GM21737 (cell line): ENCODE measurements around the gene VMO1.

Experiments used
- ATAC-seq: cut with Tn5 transposase; IDR thresholded peaks from one replicate; pipeline ENCODE4 v1.9.1; 2021; ENCODE audit warnings: mild to moderate bottlenecking, moderate library complexity; ENCODE audit not compliant: unreplicated experiment

VMO1 gene

GRCh38 chr17:4764595-4764994 is 21.6 kb downstream of the VMO1 start:
- no peak for ATAC-seq

DNA sequence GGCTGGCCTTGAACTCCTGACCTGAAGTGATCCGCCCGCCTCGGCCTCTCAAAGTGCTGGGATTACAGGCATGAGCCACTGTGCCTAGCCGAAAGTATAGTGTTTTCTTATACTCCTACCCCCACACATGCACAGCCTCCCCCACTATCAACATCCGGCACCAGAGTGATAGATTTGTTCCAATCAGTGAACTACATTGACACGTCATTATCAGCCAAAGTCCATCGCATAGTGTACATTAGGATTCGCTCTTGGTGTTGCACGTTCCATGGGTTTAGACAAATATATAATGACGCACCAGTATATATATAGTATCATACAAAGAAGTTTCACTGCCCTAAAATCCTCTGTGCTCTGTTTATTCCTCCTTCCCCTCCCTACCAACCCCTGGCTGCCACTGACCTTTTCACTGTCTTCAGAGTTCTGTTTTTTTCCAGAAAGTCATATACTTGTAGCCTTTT is 26.4 kb downstream of the VMO1 start:
- no peak for ATAC-seq

DNA sequence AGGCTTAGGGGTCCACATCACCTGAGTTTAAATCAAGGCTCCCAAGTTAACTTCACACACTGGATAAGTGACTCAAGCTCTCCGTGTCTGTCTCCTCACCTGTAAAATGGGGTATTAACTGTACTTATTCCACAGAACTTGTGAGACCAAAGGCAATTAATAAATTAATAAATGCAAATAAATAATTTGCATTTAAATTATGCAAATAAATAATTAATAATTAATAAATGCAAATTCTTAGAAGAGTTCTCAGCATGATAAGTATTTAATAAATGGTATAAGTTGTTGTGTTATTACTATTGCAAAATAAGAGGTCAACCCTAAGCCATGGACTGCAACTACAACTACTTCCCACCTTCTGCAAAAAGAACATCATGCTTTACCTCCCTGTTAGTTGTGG is 32.8 kb downstream of the VMO1 start:
- ATAC-seq, result no peak

DNA sequence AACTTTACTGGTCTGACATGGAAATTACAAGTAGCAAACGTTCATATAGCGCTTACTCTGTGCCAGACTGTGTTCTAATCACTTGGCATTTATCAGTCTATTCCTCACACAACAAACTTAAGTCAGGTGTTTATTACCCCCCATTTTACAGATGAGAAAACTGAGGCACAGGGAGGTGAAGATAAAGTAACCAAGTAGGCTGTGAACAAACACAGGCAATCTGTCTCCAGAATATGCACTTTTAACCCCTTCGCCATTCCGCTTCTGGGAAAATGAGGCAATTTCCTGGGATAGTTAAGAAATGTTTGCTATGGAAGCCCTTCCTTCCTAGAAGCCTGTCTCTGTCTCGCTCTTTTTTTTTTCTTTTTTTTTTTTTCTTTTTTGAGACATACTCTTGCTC is 34.2 kb downstream of the VMO1 start:
- no peak for ATAC-seq

GRCh38 chr17:4750606-4751005 is 35.6 kb downstream of the VMO1 start:
- no peak for ATAC-seq

DNA sequence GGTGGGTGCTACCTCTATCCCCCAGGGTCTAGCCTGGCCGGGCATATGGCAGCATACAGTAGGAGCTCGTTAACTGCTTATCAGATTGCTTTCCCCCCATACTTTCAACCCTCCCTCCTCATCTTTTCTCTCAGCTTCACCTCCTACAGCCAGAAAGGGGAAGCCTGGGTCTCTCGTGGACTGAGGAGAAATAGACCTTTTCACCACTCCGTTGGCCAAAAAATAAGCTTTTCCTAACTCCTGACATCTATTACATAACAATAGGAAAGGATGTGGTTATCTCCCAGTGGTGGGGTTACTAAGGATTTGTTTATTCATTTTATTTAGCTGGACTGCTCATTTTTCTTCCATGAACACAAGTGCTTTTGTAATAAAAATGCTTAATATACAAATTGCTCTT is 37.5 kb downstream of the VMO1 start:
- ATAC-seq, result no peak

- no peak for ATAC-seq
These were observed 38.3 kb downstream of the VMO1 start for GRCh38 chr17:4747847-4748246.

GRCh38 chr17:4744999-4745969 is 40.9 kb downstream of the VMO1 start:
- no peak for ATAC-seq

DNA sequence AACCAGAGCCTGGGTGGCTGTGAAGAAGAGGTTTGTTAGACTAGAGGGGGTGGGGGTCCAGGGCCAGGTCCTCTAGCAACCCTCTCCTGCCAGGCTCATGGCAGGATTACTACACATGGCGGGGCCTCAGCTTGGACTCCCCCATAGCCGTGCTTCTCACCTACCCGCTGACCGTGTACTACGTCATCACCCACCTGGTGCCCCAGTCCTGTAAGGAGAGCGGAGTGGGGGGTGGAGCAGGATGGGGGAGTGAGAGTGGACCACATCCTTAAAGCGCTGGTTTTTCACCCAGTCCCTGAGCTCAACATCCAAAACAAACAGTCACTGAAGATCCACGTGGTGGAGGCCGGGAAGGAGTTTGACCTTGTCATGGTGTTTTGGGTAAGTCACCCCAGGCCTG is 42.3 kb downstream of the VMO1 start:
- no peak for ATAC-seq

DNA sequence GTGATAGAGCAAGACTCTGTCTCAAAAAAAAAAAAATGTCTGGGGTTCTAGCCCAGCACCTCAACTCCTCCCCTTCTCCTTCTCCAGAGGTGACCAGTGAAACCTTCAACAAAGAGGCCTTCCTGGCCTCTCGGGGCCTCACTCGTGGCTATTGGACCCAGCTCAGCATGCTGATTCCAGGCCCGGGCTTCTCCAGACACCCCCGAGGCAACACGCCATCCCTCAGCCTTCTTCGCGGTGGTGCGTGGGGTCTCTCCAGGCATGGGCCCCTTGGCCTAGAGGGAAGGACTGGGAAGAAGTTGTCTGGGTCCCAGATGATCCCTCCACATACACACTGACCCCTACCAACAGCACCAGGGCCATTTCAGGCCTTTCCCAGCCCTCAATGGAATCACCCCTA is 42.9 kb downstream of the VMO1 start:
- ATAC-seq, result no peak

GRCh38 chr17:4742629-4743028 is 43.5 kb downstream of the VMO1 start:
- ATAC-seq, result no peak

DNA sequence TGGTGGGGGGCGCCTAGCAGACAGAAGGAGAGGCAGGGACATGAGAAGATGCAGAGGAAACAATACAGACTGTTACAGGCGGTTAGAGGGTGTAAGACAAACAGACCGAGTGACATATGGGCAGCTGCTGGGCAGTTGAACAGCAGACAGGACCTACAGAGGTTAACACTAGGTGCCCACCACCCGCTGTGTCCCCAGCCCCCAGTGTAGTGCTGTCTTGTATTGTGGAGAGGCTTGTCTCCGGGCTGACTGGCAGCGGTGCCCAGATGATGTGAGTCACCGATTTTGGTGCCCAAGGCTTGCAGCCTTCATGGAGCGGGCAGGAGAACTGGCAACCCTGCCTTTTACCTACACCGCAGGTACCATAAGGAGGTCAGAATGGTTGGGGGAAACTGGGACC is 44.0 kb downstream of the VMO1 start:
- no peak for ATAC-seq

DNA sequence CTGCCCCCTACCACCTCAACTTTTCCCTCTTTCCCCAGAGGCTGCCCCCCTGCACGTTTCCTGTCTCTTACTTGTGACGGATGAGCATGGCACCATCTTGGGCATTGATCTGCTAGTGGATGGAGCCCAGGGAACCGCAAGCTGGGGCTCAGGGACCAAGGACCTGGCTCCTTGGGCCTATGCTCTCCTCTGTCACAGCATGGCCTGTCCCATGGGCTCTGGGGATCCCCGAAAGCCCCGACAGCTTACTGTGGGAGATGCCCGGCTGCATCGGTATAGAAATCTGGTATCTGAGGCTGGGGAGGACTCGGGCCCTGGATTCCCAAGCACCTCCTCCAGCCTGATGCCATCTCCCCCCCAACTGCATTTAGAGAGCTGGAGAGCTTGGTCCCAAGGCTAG is 44.6 kb downstream of the VMO1 start:
- ATAC-seq, result no peak

DNA sequence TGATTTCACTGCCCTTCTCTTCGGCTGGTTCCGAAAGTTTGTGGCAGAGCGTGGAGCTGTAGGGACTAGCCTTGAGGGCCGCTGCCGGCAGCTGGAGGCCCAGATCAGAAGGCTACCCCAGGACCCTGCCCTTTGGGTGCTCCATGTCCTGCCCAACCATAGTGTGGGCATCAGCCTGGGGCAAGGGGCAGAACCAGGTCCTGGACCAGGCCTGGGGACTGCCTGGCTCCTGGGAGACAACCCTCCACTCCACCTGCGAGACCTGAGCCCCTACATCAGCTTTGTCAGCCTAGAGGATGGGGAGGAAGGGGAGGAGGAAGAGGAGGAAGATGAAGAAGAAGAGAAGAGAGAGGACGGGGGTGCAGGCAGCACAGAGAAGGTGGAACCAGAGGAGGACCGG is 45.6 kb downstream of the VMO1 start:
- no peak for ATAC-seq

DNA sequence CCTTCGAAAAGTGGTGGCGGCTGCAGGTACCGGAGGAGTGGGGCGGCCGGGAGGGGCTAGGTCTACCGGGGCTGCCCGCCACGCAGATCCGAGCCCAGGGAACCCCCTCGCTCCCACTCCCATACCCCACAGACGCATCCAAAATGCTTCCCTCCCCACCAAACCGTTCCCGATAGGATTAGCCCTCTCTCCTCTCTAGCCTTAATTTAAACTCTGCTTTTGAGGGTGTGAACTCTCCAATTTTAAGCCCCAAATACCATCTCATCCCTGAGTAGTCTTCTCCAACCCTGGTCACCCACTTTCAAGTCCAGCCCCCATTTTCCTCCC is 46.2 kb downstream of the VMO1 start:
- ATAC-seq, result no peak

DNA sequence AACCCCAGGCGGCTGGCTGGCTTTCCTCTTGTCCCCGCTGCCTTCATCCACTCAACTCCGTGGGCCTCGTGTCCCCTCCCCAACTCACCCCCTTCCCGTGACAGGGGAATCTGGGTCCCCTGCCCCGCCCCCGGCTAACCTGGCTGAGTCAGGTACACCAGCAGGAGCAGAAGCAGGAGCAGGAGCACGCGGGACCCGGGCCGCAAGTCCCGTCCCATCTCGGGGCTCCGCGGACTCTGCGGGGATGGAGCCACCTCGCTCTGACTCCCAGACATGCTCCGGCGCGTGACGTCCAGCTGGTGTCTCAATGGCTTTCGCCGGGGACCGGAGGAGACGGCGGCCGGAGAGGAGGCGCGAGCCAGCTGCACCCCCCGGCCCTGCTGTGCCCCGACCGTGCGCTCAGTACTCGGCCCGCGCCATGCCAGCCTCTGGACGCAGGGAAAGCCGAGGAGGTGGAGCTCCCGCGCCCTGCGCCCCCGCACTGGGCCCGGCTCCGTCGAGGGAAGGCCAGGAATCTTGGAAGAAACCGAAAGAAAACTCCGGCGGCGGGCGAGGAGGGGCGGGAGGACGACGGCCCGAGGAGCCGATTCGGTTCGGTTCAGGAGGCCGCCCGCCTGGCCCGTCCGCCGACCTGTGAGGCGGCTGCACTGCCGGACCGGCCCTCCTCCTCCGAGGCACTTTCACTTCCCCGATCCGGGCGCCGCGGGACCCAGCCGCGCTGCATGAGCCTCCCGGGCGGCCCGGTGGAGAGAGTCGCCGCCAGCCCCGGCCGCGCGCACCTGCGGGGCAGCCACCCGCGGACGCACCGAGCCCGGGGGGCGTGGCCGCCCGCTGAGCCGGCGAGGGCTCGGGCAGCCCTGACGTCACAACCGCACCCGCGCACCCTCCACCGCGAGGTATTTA is 46.8 kb downstream of the VMO1 start, which contains the start of the genes CXCL16 and ZMYND15:
Gene CXCL16, minus strand, starts transcription at position 807 of the 903 bp plus-strand sequence. Its CDS starts 589 bp downstream, at position 218.
Gene ZMYND15, plus strand, starts transcription at position 712 of the 903 bp plus-strand sequence. CDS start 716 bp downstream, outside the sequence.
- no peak for ATAC-seq

- no peak for ATAC-seq
These were observed 47.7 kb downstream of the VMO1 start for GRCh38 chr17:4738136-4739121.

DNA sequence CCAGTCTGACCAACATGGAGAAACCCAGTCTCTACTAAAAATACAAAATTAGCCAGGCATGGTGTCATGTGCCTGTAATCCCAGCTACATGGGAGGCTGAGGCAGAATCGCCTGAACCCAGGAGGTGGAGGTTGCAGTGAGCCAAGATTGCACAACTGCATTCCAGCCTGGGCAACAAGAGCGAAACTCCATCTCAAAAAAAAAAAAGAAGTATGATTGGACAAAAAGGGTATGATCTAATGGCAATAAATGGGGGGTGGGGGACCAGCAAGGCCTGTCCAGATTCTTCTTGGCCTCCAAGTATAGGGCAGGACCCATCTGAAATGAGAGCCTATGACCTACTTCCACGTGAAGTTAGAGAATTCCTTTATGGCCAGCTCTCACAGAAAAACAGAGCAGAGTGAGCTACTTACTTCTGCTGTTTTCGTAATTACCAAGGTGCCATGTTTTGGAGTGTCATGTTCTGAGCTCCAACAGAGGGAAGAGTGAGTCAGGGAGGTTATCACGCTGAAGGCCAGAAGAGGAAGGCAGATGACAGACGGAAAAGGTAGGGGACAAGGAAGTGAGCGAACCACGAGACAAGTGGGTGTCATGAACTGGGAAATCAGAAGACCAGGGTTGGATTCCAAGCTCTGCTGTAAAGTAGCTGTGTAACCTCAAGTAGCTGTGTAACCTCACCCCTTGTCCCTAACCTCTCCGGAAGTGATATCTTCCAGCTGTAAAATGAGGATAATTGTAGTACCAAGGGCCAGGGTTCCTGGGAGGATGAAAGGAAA is 50.1 kb downstream of the VMO1 start:
- no peak for ATAC-seq
